ENCODE results near the gene LRRN4CL. TPM values are rescaled to one million over a fixed set of nuclear protein-coding genes. Genes with fewer than 3 reads are reported as not detected.

LRRN4CL gene
- total and polyA plus RNA-seq, 9 of the 15 experiments (the other 6 are each of a cell fraction or from before 2014, with no cell fraction given) = 0.03 to 0.11 (median 0.05) TPM; not detected in 4

DNA sequence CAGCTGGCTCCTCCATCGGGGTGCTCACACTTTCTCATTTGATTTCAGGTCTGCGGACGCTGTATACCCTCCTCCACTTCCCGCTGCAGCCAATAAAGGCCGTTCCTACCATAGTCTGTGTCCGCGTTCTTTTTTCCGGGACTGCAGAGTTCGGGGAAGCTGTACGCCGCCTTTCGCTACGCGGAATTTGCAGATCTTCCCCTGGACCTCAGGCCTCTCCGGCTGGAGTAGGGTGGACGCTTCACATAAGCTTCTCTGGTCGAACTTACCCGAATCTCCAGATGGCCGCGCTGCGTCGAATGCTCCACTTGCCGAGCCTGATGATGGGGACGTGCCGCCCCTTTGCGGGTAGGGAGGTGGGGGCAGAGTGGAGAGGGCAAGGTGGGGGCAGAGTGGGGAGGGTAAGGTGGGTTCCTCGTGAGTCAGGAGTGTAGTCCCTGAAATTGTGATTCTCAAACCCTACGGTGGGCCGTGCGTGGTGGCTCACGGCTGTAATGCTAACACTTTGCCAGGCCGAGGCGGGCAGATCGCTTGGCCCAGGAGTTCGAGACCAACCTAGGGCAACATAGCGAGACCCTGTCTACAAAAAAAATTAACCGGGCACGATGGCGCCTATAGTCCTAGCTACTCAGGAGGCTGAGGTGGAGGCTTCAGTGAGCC lies 23.6 kb downstream of the LRRN4CL start (continued):
- TF ChIP-seq, protein P1, sequence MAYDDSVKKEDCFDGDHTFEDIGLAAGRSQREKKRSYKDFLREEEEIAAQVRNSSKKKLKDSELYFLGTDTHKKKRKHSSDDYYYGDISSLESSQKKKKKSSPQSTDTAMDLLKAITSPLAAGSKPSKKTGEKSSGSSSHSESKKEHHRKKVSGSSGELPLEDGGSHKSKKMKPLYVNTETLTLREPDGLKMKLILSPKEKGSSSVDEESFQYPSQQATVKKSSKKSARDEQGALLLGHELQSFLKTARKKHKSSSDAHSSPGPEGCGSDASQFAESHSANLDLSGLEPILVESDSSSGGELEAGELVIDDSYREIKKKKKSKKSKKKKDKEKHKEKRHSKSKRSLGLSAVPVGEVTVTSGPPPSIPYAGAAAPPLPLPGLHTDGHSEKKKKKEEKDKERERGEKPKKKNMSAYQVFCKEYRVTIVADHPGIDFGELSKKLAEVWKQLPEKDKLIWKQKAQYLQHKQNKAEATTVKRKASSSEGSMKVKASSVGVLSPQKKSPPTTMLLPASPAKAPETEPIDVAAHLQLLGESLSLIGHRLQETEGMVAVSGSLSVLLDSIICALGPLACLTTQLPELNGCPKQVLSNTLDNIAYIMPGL (CRISPR knock-in tag; IDR thresholded peaks at IDR 0.05) = peak; percentile 13; the same call in 1 of the 2 replicates
- TF ChIP-seq GABPB1 (CRISPR knock-in tag; IDR thresholded peaks at IDR 0.05) (no peak), MTA1 (IDR thresholded peaks at IDR 0.05; ENCODE audit: borderline replicate concordance) (0 out of 2 replicates have a peak, but pooled peaks have one; percentile 25), KAT7 (CRISPR knock-in tag; IDR thresholded peaks at IDR 0.05; ENCODE audit: borderline replicate concordance) (peak; percentile 87; the same call in 1 of the 2 replicates), ZNF124 (CRISPR knock-in tag; IDR thresholded peaks at IDR 0.05) (no peak), EGR1 (conservative IDR thresholded peaks at IDR 0.05) (no peak), ZNF785 (CRISPR knock-in tag; IDR thresholded peaks at IDR 0.05) (no peak), POLR3G (IDR thresholded peaks at IDR 0.05; ENCODE audit: extremely low read depth, insufficient read length, insufficient replicate concordance) (no peak), HDGF (IDR thresholded peaks at IDR 0.05) (no peak), NFXL1 (CRISPR knock-in tag; IDR thresholded peaks at IDR 0.05) (0 out of 2 replicates have a peak, but pooled peaks have one; percentile 2), BRCA1 (IDR thresholded peaks at IDR 0.05) (no peak), BRCA1 (CRISPR knock-in tag; IDR thresholded peaks at IDR 0.05) (no peak), CREM (IDR thresholded peaks at IDR 0.05; ENCODE audit: low read depth) (peak; percentile 28; the same call in 1 of the 2 replicates), LARP7 (IDR thresholded peaks at IDR 0.05) (no peak), GATAD2A (IDR thresholded peaks at IDR 0.05) (no peak), RBFOX2 (IDR thresholded peaks at IDR 0.05; ENCODE audit: low read depth, low read length) (peak; percentile 84; the same call in 1 of the 2 replicates), TRIM24 (IDR thresholded peaks at IDR 0.05) (0 out of 4 replicates have a peak, but pooled peaks of 1 of the 2 experiments have one; percentile 0), MCM5 (IDR thresholded peaks at IDR 0.05; ENCODE audit: low read depth) (no peak), HNRNPK (IDR thresholded peaks at IDR 0.05; ENCODE audit: low read depth, low read length, poor library complexity, severe bottlenecking) (no peak)
- TF ChIP-seq, protein P2, sequence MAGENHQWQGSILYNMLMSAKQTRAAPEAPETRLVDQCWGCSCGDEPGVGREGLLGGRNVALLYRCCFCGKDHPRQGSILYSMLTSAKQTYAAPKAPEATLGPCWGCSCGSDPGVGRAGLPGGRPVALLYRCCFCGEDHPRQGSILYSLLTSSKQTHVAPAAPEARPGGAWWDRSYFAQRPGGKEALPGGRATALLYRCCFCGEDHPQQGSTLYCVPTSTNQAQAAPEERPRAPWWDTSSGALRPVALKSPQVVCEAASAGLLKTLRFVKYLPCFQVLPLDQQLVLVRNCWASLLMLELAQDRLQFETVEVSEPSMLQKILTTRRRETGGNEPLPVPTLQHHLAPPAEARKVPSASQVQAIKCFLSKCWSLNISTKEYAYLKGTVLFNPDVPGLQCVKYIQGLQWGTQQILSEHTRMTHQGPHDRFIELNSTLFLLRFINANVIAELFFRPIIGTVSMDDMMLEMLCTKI (IDR thresholded peaks at IDR 0.05; ENCODE audit: partially characterized antibody) = no peak
- TF ChIP-seq, protein P3, sequence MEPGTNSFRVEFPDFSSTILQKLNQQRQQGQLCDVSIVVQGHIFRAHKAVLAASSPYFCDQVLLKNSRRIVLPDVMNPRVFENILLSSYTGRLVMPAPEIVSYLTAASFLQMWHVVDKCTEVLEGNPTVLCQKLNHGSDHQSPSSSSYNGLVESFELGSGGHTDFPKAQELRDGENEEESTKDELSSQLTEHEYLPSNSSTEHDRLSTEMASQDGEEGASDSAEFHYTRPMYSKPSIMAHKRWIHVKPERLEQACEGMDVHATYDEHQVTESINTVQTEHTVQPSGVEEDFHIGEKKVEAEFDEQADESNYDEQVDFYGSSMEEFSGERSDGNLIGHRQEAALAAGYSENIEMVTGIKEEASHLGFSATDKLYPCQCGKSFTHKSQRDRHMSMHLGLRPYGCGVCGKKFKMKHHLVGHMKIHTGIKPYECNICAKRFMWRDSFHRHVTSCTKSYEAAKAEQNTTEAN (CRISPR knock-in tag; IDR thresholded peaks at IDR 0.05) = no peak
- TF ChIP-seq, protein P4, sequence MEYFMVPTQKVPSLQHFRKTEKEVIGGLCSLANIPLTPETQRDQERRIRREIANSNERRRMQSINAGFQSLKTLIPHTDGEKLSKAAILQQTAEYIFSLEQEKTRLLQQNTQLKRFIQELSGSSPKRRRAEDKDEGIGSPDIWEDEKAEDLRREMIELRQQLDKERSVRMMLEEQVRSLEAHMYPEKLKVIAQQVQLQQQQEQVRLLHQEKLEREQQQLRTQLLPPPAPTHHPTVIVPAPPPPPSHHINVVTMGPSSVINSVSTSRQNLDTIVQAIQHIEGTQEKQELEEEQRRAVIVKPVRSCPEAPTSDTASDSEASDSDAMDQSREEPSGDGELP (CRISPR knock-in tag; IDR thresholded peaks at IDR 0.05; ENCODE audit: borderline replicate concordance) = peak; percentile 50
- TF ChIP-seq, protein P5, sequence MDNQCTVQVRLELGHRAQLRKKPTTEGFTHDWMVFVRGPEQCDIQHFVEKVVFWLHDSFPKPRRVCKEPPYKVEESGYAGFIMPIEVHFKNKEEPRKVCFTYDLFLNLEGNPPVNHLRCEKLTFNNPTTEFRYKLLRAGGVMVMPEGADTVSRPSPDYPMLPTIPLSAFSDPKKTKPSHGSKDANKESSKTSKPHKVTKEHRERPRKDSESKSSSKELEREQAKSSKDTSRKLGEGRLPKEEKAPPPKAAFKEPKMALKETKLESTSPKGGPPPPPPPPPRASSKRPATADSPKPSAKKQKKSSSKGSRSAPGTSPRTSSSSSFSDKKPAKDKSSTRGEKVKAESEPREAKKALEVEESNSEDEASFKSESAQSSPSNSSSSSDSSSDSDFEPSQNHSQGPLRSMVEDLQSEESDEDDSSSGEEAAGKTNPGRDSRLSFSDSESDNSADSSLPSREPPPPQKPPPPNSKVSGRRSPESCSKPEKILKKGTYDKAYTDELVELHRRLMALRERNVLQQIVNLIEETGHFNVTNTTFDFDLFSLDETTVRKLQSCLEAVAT (IDR thresholded peaks at IDR 0.05) = peak in 1 of 2 experiments; percentile 51; a peak in 1 of 4 replicates

All from K562 (cell line).